ENCODE measurements around the gene ZDHHC8. TPM values are rescaled to one million over a fixed set of nuclear protein-coding genes. Genes with fewer than 3 reads are reported as not detected.

The ZDHHC8 gene, protein sequence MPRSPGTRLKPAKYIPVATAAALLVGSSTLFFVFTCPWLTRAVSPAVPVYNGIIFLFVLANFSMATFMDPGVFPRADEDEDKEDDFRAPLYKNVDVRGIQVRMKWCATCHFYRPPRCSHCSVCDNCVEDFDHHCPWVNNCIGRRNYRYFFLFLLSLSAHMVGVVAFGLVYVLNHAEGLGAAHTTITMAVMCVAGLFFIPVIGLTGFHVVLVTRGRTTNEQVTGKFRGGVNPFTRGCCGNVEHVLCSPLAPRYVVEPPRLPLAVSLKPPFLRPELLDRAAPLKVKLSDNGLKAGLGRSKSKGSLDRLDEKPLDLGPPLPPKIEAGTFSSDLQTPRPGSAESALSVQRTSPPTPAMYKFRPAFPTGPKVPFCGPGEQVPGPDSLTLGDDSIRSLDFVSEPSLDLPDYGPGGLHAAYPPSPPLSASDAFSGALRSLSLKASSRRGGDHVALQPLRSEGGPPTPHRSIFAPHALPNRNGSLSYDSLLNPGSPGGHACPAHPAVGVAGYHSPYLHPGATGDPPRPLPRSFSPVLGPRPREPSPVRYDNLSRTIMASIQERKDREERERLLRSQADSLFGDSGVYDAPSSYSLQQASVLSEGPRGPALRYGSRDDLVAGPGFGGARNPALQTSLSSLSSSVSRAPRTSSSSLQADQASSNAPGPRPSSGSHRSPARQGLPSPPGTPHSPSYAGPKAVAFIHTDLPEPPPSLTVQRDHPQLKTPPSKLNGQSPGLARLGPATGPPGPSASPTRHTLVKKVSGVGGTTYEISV
- total RNA-seq: 8.6 and 32.7 TPM in 2 replicates

DNA sequence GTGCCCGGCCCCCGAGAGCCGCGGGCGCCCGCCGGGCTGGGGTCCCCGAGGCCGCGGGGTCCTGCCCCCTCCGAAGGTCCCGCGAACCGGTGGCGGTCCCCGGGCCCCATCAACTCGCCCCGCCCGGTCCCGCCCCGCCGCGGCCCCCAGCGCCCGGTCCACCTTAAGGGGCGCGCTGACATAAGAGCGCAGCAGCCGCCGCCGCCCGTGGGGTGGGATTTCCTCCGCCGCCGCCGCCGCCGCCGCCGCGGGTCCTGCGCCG, at the start of gene ZDHHC8:
Gene ZDHHC8, plus strand, starts transcription at position 208 of the 262 bp plus-strand sequence. CDS start 144 bp downstream, outside the sequence.

DNA sequence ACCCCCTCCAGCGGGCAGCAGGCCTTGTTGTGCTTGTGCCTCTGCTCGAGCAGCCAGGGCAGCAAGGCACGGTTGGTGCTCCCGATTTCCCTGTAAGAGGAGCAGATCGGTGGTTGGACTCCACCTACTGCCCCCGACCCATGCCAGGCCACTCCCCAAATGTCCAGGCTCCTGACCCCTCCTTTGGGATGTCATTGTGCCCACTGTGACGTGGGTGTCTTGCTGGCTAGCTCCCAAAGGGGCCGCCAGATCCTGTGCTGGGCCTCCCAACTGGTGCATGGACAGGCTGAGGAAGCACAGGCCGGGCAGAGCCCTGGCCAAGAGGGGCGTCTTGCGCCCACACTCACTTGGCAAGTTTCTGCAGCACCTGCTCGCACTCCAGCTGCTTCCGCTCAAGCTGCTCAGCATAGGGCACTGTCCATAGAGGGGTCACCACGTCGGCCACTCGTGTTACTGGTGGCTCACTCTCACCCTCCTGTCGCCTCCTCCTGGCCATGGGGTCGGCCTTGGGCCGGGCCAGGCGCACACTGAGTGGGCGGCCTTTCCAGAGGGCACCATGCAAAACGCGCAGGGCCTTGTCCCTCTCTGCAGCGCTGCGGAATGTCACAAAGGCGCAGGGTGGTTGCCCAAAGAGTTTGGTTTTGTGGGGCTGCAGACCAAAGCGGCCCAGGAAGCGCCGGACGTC, 15.8 kb upstream of the ZDHHC8 start, which contains the start of gene RANBP1:
Gene RANBP1, plus strand, starts transcription at position 414 of the 685 bp plus-strand sequence. Its CDS starts 81 bp downstream, at position 495.

DNA sequence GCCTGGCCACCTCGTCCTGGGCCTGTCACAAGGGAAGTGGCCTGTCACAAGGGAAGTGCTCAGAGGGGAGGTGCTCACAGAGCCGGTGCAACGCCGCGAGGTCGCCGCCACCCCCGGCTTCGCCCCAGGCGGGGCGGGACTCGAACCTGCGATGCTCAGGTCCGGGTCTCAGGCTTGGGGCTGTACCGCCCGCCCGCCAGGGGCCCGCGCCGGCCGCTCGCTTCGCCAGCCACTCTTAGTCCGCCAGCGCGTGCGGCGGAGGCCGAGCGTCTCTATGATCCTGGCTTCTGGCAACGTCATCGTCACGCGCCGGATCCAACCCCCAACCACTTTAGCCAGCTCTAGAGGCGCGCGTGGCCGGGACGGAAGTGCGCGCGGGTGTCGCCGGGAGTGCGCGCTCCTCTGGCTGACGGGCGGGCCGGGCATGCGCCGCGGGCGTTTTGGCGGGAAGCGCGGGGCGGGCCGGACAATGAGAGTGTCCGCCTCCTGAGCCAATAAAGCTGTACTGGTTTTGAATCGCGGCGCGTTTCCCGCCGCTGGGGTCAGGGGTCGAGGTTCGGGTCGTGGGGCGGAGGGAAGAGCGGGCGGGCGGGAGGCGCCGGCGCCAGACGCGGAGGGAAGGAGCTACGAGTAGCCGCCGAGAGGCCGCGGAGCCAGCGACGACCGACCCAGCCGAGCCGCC, 14.5 kb upstream of the ZDHHC8 start, which contains the start of gene TRMT2A:
Gene TRMT2A, minus strand, starts transcription at position 276 of the 682 bp plus-strand sequence. CDS start 320 bp downstream, outside the sequence.

DNA sequence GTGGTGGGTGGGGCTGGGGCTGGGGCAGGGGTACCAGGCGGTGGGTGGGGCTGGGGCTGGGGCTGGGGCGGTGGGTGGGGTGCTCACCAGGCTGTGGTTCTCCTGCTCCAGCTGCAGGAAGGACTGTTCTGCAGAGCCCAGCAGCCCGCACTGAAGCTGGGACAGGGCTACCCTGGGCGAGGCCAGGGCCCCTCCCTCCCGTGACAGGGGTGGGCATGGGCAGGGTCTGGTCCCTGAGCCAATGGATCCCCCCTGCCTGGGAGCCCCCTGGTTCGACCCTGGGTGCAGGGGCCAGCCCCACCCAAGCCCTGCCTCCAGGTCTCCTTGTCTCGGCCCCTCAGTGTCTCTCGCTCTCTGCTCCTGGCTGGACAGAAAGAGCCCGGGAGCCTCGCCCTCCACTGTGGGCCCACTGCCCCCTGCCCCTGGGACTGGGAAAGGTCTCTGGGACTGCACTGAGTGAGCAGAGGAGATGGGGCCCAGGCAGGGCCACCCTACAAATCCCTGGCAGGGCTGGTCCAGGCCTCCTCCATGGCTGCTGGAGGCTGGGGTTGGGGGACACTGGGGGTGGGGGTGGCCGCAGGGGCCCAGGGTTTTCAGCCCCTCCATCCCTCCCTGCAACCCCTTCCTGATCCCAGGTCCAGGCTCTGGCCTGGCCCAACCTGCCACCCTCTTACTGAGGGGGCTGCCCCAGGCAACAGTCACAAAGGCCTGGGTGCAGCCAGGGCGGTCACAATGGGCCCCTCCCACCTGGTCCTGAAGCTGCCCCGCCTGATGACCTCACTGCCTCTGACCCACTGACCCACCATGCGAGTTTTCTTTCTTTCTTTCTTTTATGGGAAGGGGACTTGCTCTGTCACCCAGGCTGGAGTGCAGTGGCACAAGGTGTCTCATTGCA, 19.0 kb downstream of the ZDHHC8 start, which contains the start of gene CCDC188:
Gene CCDC188, minus strand, starts transcription at position 675 of the 895 bp plus-strand sequence. Its CDS starts 69 bp downstream, at position 606.

Other genes starting within 250 kb of the ZDHHC8 start
- gene COMT, start 190.0 kb upstream of the ZDHHC8 start, total RNA-seq: 252 and 308 TPM in 2 replicates
- 13.1 and 18.2 TPM in 2 replicates for gene TXNRD2, start 190.0 kb upstream of the ZDHHC8 start, total RNA-seq
- 8.6 and 13.2 TPM in 2 replicates for gene ARVCF, start 115.0 kb upstream of the ZDHHC8 start, total RNA-seq
- gene TANGO2, start 110.7 kb upstream of the ZDHHC8 start, total RNA-seq: 54.1 and 61.5 TPM in 2 replicates
- 26.1 and 41.0 TPM in 2 replicates for gene DGCR8, start 51.6 kb upstream of the ZDHHC8 start, total RNA-seq
- 184 and 194 TPM in 2 replicates for gene RANBP1, start 15.7 kb upstream of the ZDHHC8 start, total RNA-seq
- gene TRMT2A, start 14.6 kb upstream of the ZDHHC8 start, total RNA-seq: 40.7 and 42.3 TPM in 2 replicates
- gene CCDC188, start 19.3 kb downstream of the ZDHHC8 start, total RNA-seq: 0.30 TPM in 1 of 2 replicates, not detected in the other
- gene RTN4R, start 136.5 kb downstream of the ZDHHC8 start, total RNA-seq: 0.59 and 0.97 TPM in 2 replicates
- 28.7 and 40.4 TPM in 2 replicates for gene DGCR6L, start 188.3 kb downstream of the ZDHHC8 start, total RNA-seq